HepG2 (cell line): Measurements from ENCODE around the gene OR2F1. TPM values are rescaled to one million over a fixed set of nuclear protein-coding genes. Genes with fewer than 3 reads are reported as not detected.

Experiments used
- ARNTL ChIP-seq: sonication (generic); formaldehyde crosslinking; IDR thresholded peaks from 2 replicates; pipeline ENCODE4 v1.4.0; 2020; ENCODE audit warnings: mild to moderate bottlenecking, missing genetic modification reagents
- ATRX ChIP-seq: sonication (generic); formaldehyde crosslinking; IDR thresholded peaks from 2 replicates; pipeline ENCODE4 v1.4.0; 2020; ENCODE audit warnings: missing genetic modification reagents, borderline replicate concordance
- CBFB ChIP-seq: sonication (generic); formaldehyde crosslinking; IDR thresholded peaks from 2 replicates; pipeline ENCODE4 v1.4.0; 2020; ENCODE audit warnings: missing genetic modification reagents
- GABPB1 ChIP-seq: IDR thresholded peaks from 2 replicates; pipeline ENCODE4 v1.6.1; 2016; ENCODE audit warnings: mild to moderate bottlenecking, missing genetic modification reagents, moderate library complexity, missing compliant biosample characterization
- KDM4B ChIP-seq: sonication (generic); formaldehyde crosslinking; IDR thresholded peaks from 2 replicates; pipeline ENCODE4 v1.4.0; 2020; ENCODE audit warnings: missing genetic modification reagents
- MTF1 ChIP-seq: sonication (generic); formaldehyde crosslinking; IDR thresholded peaks from 2 replicates; pipeline ENCODE4 v1.5.0; 2020; ENCODE audit warnings: missing genetic modification reagents
- MXI1 ChIP-seq: IDR thresholded peaks from 3 replicates; pipeline ENCODE4 v1.6.1; 2012; ENCODE audit warnings: low read depth, low read length, inconsistent platforms, borderline replicate concordance
- NFE2L2 ChIP-seq: fragments of 150-350 bp; IDR thresholded peaks from 2 replicates; pipeline ENCODE4 v1.6.1; 2014; ENCODE audit warnings: low read length
- RAD51 ChIP-seq: fragments of 450-650 bp; IDR thresholded peaks from 2 replicates; pipeline ENCODE4 v1.6.1; 2016; ENCODE audit warnings: borderline replicate concordance
- REXO4 ChIP-seq: sonication (generic); formaldehyde crosslinking; IDR thresholded peaks from 2 replicates; pipeline ENCODE4 v1.8.0; 2022; ENCODE audit warnings: missing genetic modification reagents, mild to moderate bottlenecking, borderline replicate concordance
- SMC3 ChIP-seq: IDR thresholded peaks from 2 replicates; pipeline ENCODE4 v1.6.1; 2011; ENCODE audit warnings: low read length, improper control_type of control experiment
- TARDBP ChIP-seq: sonication (generic); formaldehyde crosslinking; IDR thresholded peaks from 2 replicates; pipeline ENCODE4 v1.8.0; 2022; ENCODE audit warnings: mild to moderate bottlenecking, missing genetic modification reagents
- TSC22D2 ChIP-seq: sonication (generic); formaldehyde crosslinking; IDR thresholded peaks from 2 replicates; pipeline ENCODE4 v1.5.1; 2020; ENCODE audit warnings: missing genetic modification reagents, mild to moderate bottlenecking, borderline replicate concordance
- ZBTB20 ChIP-seq: sonication (generic); formaldehyde crosslinking; IDR thresholded peaks from 2 replicates; pipeline ENCODE4 v1.8.1; 2023; ENCODE audit warnings: missing genetic modification reagents, low read depth, mild to moderate bottlenecking, borderline replicate concordance
- ZNF557 ChIP-seq: sonication (generic); formaldehyde crosslinking; IDR thresholded peaks from 2 replicates; pipeline ENCODE4 v1.4.0; 2020; ENCODE audit warnings: missing genetic modification reagents
- ZNF616 ChIP-seq: sonication (generic); formaldehyde crosslinking; IDR thresholded peaks from 2 replicates; pipeline ENCODE4 v1.5.0; 2020; ENCODE audit warnings: low read depth, mild to moderate bottlenecking, missing genetic modification reagents
- ZNF878 ChIP-seq: sonication (generic); formaldehyde crosslinking; IDR thresholded peaks from 2 replicates; pipeline ENCODE4 v1.8.1; 2023; ENCODE audit warnings: mild to moderate bottlenecking, missing genetic modification reagents, moderate library complexity
- ZSCAN31 ChIP-seq: sonication (generic); formaldehyde crosslinking; IDR thresholded peaks from 2 replicates; pipeline ENCODE4 v1.5.0; 2020; ENCODE audit warnings: low read depth, mild to moderate bottlenecking, missing genetic modification reagents
- polyA plus RNA-seq, 8 experiments: library from polyadenylated mRNA; depleted of rRNA in 3 of 8; stranded (reverse) in 7 of 8; unstranded in 1 of 8; fragments of >200 nt; fragmentation: Illumina TruSeq in 4 of 8; extraction: Trizol in 4 of 8; gene quantifications; 2 replicates each; pipeline versions ENCODE4 v1.2.1 to v1.2.3, GENCODE V29; 2011 to 2016; ENCODE audit warnings: low read depth in 4 of 8, missing spikeins in 1 of 8, mixed read lengths in 1 of 8; ENCODE audit not compliant: insufficient read depth in 1 of 8
- total RNA-seq, 5 experiments: library from RNA; depleted of rRNA; stranded (reverse); fragments of >200 nt; fragmentation: Illumina TruSeq; extraction: Trizol; gene quantifications; 2 replicates each; pipeline ENCODE4 v1.2.3, GENCODE V29; 2016; ENCODE audit warnings: low read depth in 1 of 5
- TF ChIP-seq, protein P1 (sequence below): sonication (generic); formaldehyde crosslinking; IDR thresholded peaks from 2 replicates; pipeline ENCODE4 v1.5.0; 2020; ENCODE audit warnings: mild to moderate bottlenecking, missing genetic modification reagents, borderline replicate concordance
- TF ChIP-seq, protein P2 (sequence below): sonication (generic); formaldehyde crosslinking; IDR thresholded peaks from 2 replicates; pipeline ENCODE4 v1.8.0; 2022; ENCODE audit warnings: mild to moderate bottlenecking, missing genetic modification reagents; ENCODE audit not compliant: insufficient replicate concordance
- TF ChIP-seq, protein P3 (sequence below): sonication (generic); formaldehyde crosslinking; IDR thresholded peaks from 2 replicates; pipeline ENCODE4 v1.4.0; 2020; ENCODE audit warnings: missing genetic modification reagents, borderline replicate concordance
- TF ChIP-seq, protein P4 (sequence below): sonication (generic); formaldehyde crosslinking; IDR thresholded peaks from 2 replicates; pipeline ENCODE4 v1.9.0; 2021; ENCODE audit warnings: missing genetic modification reagents, mild to moderate bottlenecking, borderline replicate concordance

Gene OR2F1
- total and polyA plus RNA-seq, 2 of the 13 experiments (the other 11 are each of a cell fraction or from before 2014, with no cell fraction given), result 0.36 to 1.5 TPM

DNA sequence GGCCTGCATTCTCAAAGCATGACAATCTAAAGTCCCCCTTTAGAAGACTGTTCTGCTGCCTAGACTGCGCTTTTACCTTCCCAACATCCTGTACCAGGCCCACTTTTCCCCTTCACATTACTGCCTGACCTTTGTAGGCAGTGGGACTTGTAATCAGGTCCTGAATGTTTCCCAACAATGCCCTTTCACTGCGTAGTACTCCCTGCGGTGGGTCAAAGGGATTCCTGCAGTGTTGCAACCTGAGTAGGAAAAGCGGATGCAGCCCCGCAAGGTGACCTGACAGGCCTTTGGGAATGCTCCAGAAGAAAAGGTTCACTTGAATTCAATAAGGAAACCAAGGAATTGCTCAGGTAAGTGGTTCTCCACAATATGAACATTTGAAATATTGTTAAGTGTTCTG lies 47.7 kb upstream of the OR2F1 start (continued):
- TF ChIP-seq ZNF878 (CRISPR knock-in tag) (peak; percentile 77; the same call in 1 of the 2 replicates), REXO4 (no peak), ZNF557 (CRISPR knock-in tag) (peak; percentile 87), MTF1 (no peak), ZBTB20 (CRISPR knock-in tag) (no peak), ARNTL (CRISPR knock-in tag) (peak; percentile 58; the same call in 1 of the 2 replicates), TARDBP (CRISPR knock-in tag) (peak; percentile 85), ATRX (no peak), KDM4B (CRISPR knock-in tag) (peak; percentile 83; the same call in 1 of the 2 replicates), SMC3 (peak; percentile 70), MXI1 (no peak), RAD51 (no peak), ZSCAN31 (CRISPR knock-in tag) (no peak), GABPB1 (CRISPR knock-in tag) (peak; percentile 56), TSC22D2 (CRISPR knock-in tag) (no peak), ZNF616 (no peak), NFE2L2 (no peak), CBFB (CRISPR knock-in tag) (peak; percentile 87)
- TF ChIP-seq, protein P1, sequence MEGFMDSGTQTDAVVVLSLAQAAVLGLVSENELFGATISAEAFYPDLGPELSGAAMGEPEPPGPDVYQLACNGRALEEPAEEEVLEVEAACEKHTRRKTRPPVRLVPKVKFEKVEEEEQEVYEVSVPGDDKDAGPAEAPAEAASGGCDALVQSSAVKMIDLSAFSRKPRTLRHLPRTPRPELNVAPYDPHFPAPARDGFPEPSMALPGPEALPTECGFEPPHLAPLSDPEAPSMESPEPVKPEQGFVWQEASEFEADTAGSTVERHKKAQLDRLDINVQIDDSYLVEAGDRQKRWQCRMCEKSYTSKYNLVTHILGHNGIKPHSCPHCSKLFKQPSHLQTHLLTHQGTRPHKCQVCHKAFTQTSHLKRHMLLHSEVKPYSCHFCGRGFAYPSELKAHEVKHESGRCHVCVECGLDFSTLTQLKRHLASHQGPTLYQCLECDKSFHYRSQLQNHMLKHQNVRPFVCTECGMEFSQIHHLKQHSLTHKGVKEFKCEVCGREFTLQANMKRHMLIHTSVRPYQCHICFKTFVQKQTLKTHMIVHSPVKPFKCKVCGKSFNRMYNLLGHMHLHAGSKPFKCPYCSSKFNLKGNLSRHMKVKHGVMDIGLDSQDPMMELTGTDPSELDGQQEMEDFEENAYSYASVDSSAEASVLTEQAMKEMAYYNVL, result peak; percentile 41; the same call in 1 of the 2 replicates
- TF ChIP-seq, protein P2, sequence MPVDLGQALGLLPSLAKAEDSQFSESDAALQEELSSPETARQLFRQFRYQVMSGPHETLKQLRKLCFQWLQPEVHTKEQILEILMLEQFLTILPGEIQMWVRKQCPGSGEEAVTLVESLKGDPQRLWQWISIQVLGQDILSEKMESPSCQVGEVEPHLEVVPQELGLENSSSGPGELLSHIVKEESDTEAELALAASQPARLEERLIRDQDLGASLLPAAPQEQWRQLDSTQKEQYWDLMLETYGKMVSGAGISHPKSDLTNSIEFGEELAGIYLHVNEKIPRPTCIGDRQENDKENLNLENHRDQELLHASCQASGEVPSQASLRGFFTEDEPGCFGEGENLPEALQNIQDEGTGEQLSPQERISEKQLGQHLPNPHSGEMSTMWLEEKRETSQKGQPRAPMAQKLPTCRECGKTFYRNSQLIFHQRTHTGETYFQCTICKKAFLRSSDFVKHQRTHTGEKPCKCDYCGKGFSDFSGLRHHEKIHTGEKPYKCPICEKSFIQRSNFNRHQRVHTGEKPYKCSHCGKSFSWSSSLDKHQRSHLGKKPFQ (CRISPR knock-in tag), result no peak
- TF ChIP-seq, protein P3, sequence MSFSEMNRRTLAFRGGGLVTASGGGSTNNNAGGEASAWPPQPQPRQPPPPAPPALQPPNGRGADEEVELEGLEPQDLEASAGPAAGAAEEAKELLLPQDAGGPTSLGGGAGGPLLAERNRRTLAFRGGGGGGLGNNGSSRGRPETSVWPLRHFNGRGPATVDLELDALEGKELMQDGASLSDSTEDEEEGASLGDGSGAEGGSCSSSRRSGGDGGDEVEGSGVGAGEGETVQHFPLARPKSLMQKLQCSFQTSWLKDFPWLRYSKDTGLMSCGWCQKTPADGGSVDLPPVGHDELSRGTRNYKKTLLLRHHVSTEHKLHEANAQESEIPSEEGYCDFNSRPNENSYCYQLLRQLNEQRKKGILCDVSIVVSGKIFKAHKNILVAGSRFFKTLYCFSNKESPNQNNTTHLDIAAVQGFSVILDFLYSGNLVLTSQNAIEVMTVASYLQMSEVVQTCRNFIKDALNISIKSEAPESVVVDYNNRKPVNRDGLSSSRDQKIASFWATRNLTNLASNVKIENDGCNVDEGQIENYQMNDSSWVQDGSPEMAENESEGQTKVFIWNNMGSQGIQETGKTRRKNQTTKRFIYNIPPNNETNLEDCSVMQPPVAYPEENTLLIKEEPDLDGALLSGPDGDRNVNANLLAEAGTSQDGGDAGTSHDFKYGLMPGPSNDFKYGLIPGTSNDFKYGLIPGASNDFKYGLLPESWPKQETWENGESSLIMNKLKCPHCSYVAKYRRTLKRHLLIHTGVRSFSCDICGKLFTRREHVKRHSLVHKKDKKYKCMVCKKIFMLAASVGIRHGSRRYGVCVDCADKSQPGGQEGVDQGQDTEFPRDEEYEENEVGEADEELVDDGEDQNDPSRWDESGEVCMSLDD (CRISPR knock-in tag), result no peak
- TF ChIP-seq, protein P4, sequence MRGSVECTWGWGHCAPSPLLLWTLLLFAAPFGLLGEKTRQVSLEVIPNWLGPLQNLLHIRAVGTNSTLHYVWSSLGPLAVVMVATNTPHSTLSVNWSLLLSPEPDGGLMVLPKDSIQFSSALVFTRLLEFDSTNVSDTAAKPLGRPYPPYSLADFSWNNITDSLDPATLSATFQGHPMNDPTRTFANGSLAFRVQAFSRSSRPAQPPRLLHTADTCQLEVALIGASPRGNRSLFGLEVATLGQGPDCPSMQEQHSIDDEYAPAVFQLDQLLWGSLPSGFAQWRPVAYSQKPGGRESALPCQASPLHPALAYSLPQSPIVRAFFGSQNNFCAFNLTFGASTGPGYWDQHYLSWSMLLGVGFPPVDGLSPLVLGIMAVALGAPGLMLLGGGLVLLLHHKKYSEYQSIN (CRISPR knock-in tag), result no peak
